HepG2 (cell line): ENCODE results near the gene SMYD2. TPM values are rescaled to one million over a fixed set of nuclear protein-coding genes. Genes with fewer than 3 reads are reported as not detected.

Experiments used
- ATAC-seq: fragments of 200-7000 bp; cut with Tn5 transposase; 3 replicates; pipeline ENCODE4 v1.9.1; 2020; ENCODE audit warnings: mild to moderate bottlenecking, moderate library complexity
- BruUV-seq: library from RNA; stranded (reverse); fragments of 400-500 nt; replicated peaks from 2 replicates; lab custom pipeline; 2021; lab: Mats Ljungman, UMichigan
- CTCF ChIA-PET: fragments of 300-600 bp; formaldehyde crosslinking; extraction: SDS; loops from one replicate; lab custom pipeline; 2021; ENCODE audit warnings: low total read pairs, inconsistent platforms, low intra/inter-chr PET ratio; lab: Yijun Ruan, JAX
- POLR2A ChIA-PET: fragments of 350-600 bp; sonication (Branson Sonifier 250); formaldehyde crosslinking; loops from one replicate; lab custom pipeline; 2020; ENCODE audit warnings: antibody characterized with exemption, inconsistent platforms; lab: Yijun Ruan, JAX
- DNase-seq: peaks from one replicate; pipeline ENCODE4 v3.0.0-alpha.2; 2015; ENCODE audit warnings: low spot score
- FAIRE-seq: peaks from 3 replicates; lab custom pipeline; 2011; peaks lifted over from hg19 to GRCh38; lab: Jason Lieb, UNC
- H2AFZ ChIP-seq: one replicate; pipeline ENCODE4 v1.6.1; 2011; ENCODE audit warnings: low read length, inconsistent platforms
- H3K27ac ChIP-seq: fragments of 300-600 bp; 3 replicates; pipeline ENCODE4 v1.8.0; 2011; ENCODE audit warnings: mixed run types, mild to moderate bottlenecking, mixed read lengths, low read length, inconsistent platforms; ENCODE audit not compliant: insufficient read depth; ENCODE audit errors: extremely low read length
- H3K27me3 ChIP-seq, 2 experiments: fragments of 200-600 bp in 1 of 2; 2 replicates in 1 of 2; 3 replicates in 1 of 2; pipeline versions ENCODE4 v1.6.0 to v1.8.0; 2011; ENCODE audit warnings: low read length in 2 of 2, mild to moderate bottlenecking in 2 of 2, moderate library complexity in 2 of 2, inconsistent platforms in 1 of 2; ENCODE audit not compliant: insufficient read depth in 2 of 2, control insufficient read depth in 1 of 2
- H3K36me3 ChIP-seq, 2 experiments: fragments of 200-600 bp in 1 of 2; replicated peaks in 1 of 2; 2 replicates in 1 of 2; 3 replicates in 1 of 2; pipeline versions ENCODE4 v1.5.1 to v1.8.0; 2011; ENCODE audit warnings: low read length in 2 of 2, inconsistent platforms in 1 of 2; ENCODE audit not compliant: insufficient read depth in 2 of 2, control insufficient read depth in 1 of 2
- H3K4me1 ChIP-seq: 2 replicates; pipeline ENCODE4 v1.5.1; 2012; ENCODE audit warnings: low read length, inconsistent platforms; ENCODE audit not compliant: insufficient read depth
- H3K4me2 ChIP-seq: 2 replicates; pipeline ENCODE4 v1.6.0; 2011; ENCODE audit warnings: low read depth, low read length, inconsistent platforms
- H3K4me3 ChIP-seq, 3 experiments: fragments of 200-600 bp in 1 of 3; sonication (generic), shearing (Covaris generic) in 1 of 3; replicated peaks in 1 of 3; 2 replicates each; pipeline ENCODE4 v1.5.1; 2011 to 2016; ENCODE audit warnings: low read length in 3 of 3, inconsistent platforms in 2 of 3, low read depth in 2 of 3, mild to moderate bottlenecking in 2 of 3, control low read depth in 1 of 3, mixed read lengths in 1 of 3; ENCODE audit not compliant: insufficient read depth in 1 of 3
- H3K79me2 ChIP-seq: one replicate; pipeline ENCODE4 v1.6.1; 2011; ENCODE audit warnings: low read length, inconsistent platforms; ENCODE audit not compliant: insufficient read depth
- H3K9ac ChIP-seq: 2 replicates; pipeline ENCODE4 v1.6.0; 2011; ENCODE audit warnings: mild to moderate bottlenecking, low read depth, low read length, inconsistent platforms; ENCODE audit not compliant: insufficient read depth
- H3K9me3 ChIP-seq: 2 replicates; pipeline ENCODE4 v1.5.1; 2012; ENCODE audit warnings: mild to moderate bottlenecking, low read length
- H4K20me1 ChIP-seq: 2 replicates; pipeline ENCODE4 v1.6.0; 2011; ENCODE audit warnings: inconsistent platforms, mild to moderate bottlenecking, low read length, moderate library complexity; ENCODE audit not compliant: insufficient read depth
- EEA1 ChIP-seq: sonication (generic); formaldehyde crosslinking; IDR thresholded peaks from 2 replicates; pipeline ENCODE4 v1.5.1; 2020; ENCODE audit warnings: mild to moderate bottlenecking, missing genetic modification reagents, borderline replicate concordance
- ZBTB3 ChIP-seq: sonication (generic); formaldehyde crosslinking; IDR thresholded peaks from 2 replicates; pipeline ENCODE4 v1.4.0; 2020; ENCODE audit warnings: low read depth, mild to moderate bottlenecking, moderate library complexity, missing genetic modification reagents, borderline replicate concordance
- ZNF652 ChIP-seq: IDR thresholded peaks from 2 replicates; pipeline ENCODE4 v1.6.1; 2016; ENCODE audit warnings: low read depth, borderline replicate concordance
- WGBS: methylation state at CpG from one replicate; pipeline ENCODE4 v1.1.6; 2017; ENCODE audit warnings: low lambda C conversion rate; 5-methylcytosine and 5-hydroxymethylcytosine counted together
- in situ Hi-C: cut with HindIII; loops from 2 replicates; pipeline ENCODE4 v1.10.0; 2017; ENCODE audit warnings: low pct_unique_long_range_greater_than_20kb; ENCODE audit not compliant: extremely low pct_ligation_motif_present
- intact Hi-C: fragments of 100-400 bp; cut with micrococcal nuclease; formaldehyde crosslinking; loops from one replicate; pipeline ENCODE4 v1.10.0; 2022; ENCODE audit not compliant: unreplicated experiment
- polyA plus RNA-seq, 8 experiments: library from polyadenylated mRNA; depleted of rRNA in 3 of 8; stranded (reverse) in 7 of 8; unstranded in 1 of 8; fragments of >200 nt; fragmentation: Illumina TruSeq in 4 of 8; extraction: Trizol in 4 of 8; gene quantifications; 2 replicates each; pipeline versions ENCODE4 v1.2.1 to v1.2.3, GENCODE V29; 2011 to 2016; ENCODE audit warnings: low read depth in 4 of 8, missing spikeins in 1 of 8, mixed read lengths in 1 of 8; ENCODE audit not compliant: insufficient read depth in 1 of 8
- total RNA-seq, 5 experiments: library from RNA; depleted of rRNA; stranded (reverse); fragments of >200 nt; fragmentation: Illumina TruSeq; extraction: Trizol; gene quantifications; 2 replicates each; pipeline ENCODE4 v1.2.3, GENCODE V29; 2016; ENCODE audit warnings: low read depth in 1 of 5
- TF ChIP-seq, protein P1 (sequence below): IDR thresholded peaks from 2 replicates; pipeline ENCODE4 v1.6.1; 2018; ENCODE audit warnings: missing genetic modification reagents
- TF ChIP-seq, protein P2 (sequence below): sonication (generic); formaldehyde crosslinking; IDR thresholded peaks from 2 replicates; pipeline ENCODE4 v1.4.0; 2020; ENCODE audit warnings: missing genetic modification reagents, mild to moderate bottlenecking, borderline replicate concordance
- TF ChIP-seq, protein P3 (sequence below): sonication (generic); formaldehyde crosslinking; IDR thresholded peaks from 2 replicates; pipeline ENCODE4 v1.4.0; 2020; ENCODE audit warnings: missing genetic modification reagents, low read depth, mild to moderate bottlenecking, borderline replicate concordance
- TF ChIP-seq, protein P4 (sequence below): sonication (generic); formaldehyde crosslinking; IDR thresholded peaks from 2 replicates; pipeline ENCODE4 v1.5.0; 2020; ENCODE audit warnings: mild to moderate bottlenecking, missing genetic modification reagents

Gene SMYD2
- total and polyA plus RNA-seq, 2 of the 13 experiments (the other 11 are each of a cell fraction or from before 2014, with no cell fraction given), result 72.7 to 139 TPM

DNA sequence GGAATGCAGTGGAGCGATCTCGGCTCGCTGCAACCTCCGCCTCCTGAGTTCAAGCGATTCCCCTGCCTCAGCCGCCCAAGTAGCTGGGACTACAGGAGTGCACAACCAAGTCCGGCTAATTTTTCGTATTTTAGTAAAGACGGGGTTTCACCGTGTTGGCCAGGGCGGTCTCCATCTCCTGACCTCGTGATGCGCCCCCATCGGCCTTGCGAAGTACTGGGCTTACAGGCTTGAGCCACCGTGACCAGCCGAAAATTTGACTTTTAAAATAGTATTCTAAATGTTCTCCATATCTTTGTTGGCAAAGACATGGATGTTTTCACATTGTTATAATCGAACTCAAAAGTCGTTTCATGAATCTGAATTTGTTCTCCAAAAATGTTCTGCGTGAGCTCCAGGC lies 36.7 kb upstream of the SMYD2 start:
- H3K9ac ChIP-seq, result no peak overlapping the region
- ChIA-PET POLR2A (no interaction called here), CTCF (no interaction called here)
- WGBS, result 78% methylated on average over 20 of the region's 20 CpGs
- no peak overlapping the region for H3K27ac ChIP-seq
- H2AFZ ChIP-seq, result no peak overlapping the region
- H3K79me2 ChIP-seq, result no peaks in the 10 kb centered on the region
- in situ Hi-C loops, result no loop called here
- BruUV-seq, result no TSS peak
- no peaks in the 10 kb centered on the region for H3K36me3 ChIP-seq
- H3K4me2 ChIP-seq, result no peak overlapping the region
- TF ChIP-seq EEA1 (CRISPR knock-in tag) (no peak), ZBTB3 (no peak), ZNF652 (CRISPR knock-in tag) (no peak)
- TF ChIP-seq, protein P1, sequence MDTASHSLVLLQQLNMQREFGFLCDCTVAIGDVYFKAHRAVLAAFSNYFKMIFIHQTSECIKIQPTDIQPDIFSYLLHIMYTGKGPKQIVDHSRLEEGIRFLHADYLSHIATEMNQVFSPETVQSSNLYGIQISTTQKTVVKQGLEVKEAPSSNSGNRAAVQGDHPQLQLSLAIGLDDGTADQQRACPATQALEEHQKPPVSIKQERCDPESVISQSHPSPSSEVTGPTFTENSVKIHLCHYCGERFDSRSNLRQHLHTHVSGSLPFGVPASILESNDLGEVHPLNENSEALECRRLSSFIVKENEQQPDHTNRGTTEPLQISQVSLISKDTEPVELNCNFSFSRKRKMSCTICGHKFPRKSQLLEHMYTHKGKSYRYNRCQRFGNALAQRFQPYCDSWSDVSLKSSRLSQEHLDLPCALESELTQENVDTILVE (CRISPR knock-in tag), result no peak
- TF ChIP-seq, protein P2, sequence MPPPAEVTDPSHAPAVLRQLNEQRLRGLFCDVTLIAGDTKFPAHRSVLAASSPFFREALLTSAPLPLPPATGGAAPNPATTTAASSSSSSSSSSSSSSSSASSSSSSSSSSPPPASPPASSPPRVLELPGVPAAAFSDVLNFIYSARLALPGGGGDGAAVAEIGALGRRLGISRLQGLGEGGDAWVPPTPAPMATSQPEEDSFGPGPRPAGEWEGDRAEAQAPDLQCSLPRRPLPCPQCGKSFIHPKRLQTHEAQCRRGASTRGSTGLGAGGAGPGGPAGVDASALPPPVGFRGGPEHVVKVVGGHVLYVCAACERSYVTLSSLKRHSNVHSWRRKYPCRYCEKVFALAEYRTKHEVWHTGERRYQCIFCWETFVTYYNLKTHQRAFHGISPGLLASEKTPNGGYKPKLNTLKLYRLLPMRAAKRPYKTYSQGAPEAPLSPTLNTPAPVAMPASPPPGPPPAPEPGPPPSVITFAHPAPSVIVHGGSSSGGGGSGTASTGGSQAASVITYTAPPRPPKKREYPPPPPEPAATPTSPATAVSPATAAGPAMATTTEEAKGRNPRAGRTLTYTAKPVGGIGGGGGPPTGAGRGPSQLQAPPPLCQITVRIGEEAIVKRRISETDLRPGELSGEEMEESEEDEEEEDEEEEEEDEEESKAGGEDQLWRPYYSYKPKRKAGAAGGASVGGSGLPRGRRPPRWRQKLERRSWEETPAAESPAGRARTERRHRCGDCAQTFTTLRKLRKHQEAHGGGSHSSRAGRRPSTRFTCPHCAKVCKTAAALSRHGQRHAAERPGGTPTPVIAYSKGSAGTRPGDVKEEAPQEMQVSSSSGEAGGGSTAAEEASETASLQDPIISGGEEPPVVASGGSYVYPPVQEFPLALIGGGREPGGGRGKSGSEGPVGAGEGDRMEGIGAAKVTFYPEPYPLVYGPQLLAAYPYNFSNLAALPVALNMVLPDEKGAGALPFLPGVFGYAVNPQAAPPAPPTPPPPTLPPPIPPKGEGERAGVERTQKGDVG (CRISPR knock-in tag), result no peak
- TF ChIP-seq, protein P3, sequence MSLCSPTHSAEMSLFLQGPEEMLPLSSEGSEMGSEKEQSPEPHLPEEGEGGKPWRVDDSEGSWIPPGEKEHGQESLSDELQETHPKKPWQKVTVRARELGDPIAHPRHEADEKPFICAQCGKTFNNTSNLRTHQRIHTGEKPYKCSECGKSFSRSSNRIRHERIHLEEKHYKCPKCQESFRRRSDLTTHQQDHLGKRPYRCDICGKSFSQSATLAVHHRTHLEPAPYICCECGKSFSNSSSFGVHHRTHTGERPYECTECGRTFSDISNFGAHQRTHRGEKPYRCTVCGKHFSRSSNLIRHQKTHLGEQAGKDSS (CRISPR knock-in tag), result no peak
- TF ChIP-seq, protein P4, sequence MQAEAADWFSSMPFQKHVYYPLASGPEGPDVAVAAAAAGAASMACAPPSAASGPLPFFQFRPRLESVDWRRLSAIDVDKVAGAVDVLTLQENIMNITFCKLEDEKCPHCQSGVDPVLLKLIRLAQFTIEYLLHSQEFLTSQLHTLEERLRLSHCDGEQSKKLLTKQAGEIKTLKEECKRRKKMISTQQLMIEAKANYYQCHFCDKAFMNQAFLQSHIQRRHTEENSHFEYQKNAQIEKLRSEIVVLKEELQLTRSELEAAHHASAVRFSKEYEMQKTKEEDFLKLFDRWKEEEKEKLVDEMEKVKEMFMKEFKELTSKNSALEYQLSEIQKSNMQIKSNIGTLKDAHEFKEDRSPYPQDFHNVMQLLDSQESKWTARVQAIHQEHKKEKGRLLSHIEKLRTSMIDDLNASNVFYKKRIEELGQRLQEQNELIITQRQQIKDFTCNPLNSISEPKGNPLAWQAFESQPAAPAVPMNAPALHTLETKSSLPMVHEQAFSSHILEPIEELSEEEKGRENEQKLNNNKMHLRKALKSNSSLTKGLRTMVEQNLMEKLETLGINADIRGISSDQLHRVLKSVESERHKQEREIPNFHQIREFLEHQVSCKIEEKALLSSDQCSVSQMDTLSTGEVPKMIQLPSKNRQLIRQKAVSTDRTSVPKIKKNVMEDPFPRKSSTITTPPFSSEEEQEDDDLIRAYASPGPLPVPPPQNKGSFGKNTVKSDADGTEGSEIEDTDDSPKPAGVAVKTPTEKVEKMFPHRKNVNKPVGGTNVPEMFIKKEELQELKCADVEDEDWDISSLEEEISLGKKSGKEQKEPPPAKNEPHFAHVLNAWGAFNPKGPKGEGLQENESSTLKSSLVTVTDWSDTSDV (CRISPR knock-in tag), result no peak
- no peak for DNase-seq
- no peak for FAIRE-seq
- H3K4me3 ChIP-seq, result no peak overlapping the region
- H4K20me1 ChIP-seq, result no peaks in the 10 kb centered on the region
- no peaks in the 10 kb centered on the region for H3K4me1 ChIP-seq
- peaks cover 1 to 26% of the 10 kb centered on the region in 2 experiments; a peak in 3 of 5 replicates for H3K27me3 ChIP-seq
- no peaks in the 10 kb centered on the region for H3K9me3 ChIP-seq
- intact Hi-C loops, result no loop called here
- ATAC-seq, result no peak
